CD4-positive, alpha-beta T cell treated with Interleukin-4 for 4 hours (primary cell): Measurements from ENCODE around the gene KLF18.
"Not testable (repeated sequence)": the region's sequence is repeated elsewhere in the genome, so short reads cannot be mapped to it uniquely, and the experiment has no call there.

Experiments
- DNase-seq: peaks from one replicate; pipeline ENCODE4 v3.0.0-alpha.2; 2020

KLF18 gene

DNA sequence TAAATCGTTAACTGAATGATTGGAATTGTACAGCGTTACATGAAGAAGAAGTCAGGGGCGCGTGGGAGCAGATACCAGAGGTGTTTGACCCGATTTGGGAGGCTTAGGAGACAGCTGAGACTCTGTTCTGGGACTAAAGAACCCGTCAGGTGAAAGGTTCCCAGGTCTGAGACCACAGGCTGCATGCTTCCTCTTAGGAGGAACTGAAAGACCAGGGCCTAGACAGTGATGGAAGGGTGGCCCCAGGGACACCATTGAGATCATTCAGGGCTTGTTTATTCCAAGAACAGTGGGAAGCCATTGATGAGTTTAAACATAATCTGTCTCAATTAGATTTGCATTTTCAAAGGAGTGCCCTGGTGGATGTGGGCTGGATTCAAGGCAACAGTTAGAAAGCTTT is 21.9 kb downstream of the KLF18 start:
- DNase-seq, result no peak

DNA sequence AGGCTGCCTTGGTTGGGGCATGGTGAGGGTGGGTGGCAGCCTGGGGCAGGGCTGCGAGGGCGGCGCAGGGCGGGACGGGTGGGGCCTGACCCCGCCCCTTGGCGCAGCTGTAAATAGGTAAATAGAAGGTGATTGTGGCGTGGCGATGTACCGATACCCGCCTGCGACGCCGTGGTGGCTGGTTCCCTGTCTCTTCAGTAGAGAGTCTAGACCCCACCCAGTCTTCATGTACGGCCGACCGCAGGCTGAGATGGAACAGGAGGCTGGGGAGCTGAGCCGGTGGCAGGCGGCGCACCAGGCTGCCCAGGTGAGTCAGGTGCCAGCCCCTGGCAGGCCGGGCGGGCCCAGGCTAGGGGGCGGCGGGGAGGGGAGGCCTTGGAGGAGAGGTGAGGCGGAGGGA is 22.7 kb downstream of the KLF18 start, which contains the start of gene KLF17:
KLF17 (plus strand) TSS at position 140 of the 400 bp plus-strand sequence; CDS start at position 227, 87 bp downstream.
- no peak for DNase-seq

DNA sequence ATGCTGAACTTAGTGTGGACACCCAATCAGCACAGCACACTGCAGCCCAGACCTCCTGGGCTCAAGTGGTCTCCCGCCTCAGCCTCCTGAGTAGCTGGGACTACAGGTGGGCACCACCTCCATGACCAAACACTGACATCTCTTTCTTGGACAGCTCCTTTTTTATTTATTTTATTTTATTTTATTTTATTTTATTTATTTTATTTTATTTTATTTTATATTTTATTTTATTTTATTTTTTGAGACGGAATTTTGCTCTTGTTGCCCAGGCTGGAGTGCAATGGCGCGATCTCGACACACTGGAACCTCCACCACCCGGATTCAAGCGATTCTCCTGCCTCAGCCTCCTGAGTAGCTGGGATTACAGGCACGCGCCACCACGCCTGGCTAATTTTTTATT is 24.2 kb downstream of the KLF18 start:
- not testable (repeated sequence) for DNase-seq

DNA sequence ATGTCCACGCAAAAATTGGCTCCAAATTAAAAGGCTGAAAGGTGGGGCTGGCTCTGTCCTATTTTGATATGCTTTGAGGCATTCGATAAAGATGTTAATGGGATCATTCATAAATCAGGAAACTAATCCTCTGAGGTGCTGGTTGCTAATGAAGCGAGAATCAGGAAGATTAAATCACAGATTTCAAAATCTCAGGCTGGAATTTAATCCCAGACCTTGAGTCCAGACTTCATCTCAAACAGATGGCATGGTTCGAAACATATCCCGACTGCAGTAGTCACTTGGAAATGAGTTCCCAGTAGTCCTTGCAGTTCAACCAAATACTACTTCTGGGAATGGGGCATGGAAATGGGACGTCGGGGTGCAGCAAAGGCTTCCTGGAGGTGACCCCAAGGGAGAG is 27.3 kb downstream of the KLF18 start:
- DNase-seq, result no peak

DNA sequence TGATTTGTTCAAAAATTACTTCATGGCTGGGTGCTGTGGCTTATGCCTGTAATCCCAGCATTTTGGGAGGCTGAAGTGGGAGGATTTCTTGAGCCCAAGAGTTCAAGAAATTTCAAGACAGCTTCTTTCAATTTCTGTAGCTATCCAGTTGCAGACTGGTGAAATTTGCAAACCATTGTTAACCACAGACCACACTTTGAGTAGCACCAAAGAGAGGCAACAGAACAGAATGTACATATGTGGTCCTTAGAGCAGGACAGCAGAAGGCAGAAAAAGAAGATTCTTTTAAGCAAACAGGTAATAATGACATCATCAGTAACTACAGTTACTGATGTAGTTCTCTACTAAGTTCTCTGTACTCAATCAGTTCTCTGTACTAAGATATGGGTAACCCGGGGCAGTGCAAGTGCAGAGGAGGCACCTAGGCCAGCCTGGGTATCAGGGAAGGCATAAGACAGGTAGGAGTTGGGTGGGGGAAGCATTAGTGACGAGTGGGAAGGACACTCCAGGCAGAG is 28.3 kb downstream of the KLF18 start:
- DNase-seq, result no peak

DNA sequence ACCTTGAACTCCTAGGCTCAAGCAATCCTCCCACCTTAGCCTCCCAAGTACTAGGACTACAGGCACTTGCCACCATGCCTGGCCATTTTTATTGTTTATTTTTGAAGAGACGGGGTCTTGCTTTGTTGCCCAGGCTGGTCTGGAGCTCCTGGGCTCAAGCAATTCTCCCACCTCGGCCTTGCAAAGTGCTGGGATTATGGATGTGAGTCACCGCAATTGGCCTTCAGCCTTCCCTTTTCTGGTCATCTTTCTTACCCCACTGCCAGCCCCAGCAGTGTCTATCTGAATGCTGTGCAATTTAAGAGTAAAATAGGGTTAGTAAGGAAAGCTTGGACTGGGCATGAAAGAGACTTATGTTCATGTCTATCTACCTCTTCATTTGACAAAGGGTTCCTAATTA is 28.9 kb downstream of the KLF18 start:
- no peak for DNase-seq

DNA sequence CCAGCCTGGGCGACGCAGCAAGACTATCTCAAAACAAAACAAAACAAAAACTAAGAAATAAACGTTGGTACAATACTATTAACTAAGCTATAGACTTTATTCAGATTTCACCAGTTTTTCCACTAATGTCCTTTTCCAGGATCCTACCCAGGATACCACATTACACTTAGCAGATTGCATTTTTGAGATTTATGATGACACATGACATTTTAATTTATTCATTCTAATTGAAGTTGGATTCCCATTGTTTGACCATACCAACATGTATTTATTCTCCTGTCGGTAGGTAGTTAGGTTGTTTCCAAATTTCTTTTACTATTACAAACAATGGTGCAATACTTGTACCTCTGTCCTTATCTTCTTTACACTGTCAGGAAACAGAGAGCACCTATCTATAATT is 29.6 kb downstream of the KLF18 start:
- no peak for DNase-seq

DNA sequence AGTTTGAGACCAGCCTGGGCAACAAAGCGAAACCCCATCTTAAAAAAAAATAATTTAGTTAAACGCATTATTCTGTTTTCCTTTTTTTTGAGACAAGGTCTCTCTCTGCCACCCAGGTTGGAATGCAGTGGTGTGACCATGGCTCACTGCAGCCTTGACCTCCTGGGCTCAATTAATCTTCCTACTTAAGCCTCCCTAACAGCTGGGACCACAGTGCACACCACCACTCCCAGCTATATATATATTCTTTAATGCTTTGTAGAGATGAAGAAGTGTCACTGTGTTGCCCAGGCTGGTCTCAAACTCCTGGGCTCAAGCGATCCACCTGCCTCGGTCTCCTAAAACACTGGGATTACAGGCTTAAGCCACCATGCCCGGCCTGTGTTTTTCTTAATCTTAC is 30.5 kb downstream of the KLF18 start:
- no peak for DNase-seq

DNA sequence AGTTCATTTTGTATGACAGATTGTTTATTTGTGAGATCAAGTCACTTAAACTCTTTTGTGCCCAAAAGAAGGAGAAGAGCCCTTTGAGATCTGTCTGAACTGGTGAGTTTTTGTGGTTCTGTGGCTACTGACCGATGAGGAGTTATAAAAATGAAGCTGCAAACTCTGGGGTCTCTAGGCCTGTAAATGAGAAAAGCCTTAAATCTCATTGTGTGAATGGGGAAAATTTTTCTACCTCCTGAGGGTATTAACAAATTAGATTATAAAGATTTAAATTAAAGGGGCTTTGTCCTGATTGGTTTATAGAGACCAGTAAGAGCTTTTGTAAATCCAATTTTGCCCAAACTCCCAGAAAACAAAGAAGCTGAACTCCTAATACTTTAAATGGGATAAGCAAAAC is 32.5 kb downstream of the KLF18 start:
- DNase-seq, result no peak

DNA sequence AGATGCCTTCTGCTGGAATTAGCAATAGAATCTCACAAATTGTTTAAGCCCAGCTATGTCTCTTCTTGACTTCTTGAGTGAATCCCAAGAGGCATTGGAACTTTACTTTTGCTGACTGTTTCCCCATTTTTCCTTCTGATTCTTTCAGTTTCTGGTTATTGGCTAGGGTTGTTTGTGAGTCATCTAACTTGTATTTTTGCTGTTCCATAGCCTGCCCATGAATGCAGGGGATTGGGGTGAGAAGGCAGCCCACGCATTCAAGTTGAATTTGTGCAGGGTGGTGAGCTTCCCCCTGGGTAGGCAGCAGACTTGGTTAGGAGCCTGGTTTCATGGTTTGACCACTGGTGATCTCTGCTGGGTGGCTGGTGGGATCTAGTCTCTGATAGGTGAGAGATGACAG is 33.2 kb downstream of the KLF18 start:
- no peak for DNase-seq

DNA sequence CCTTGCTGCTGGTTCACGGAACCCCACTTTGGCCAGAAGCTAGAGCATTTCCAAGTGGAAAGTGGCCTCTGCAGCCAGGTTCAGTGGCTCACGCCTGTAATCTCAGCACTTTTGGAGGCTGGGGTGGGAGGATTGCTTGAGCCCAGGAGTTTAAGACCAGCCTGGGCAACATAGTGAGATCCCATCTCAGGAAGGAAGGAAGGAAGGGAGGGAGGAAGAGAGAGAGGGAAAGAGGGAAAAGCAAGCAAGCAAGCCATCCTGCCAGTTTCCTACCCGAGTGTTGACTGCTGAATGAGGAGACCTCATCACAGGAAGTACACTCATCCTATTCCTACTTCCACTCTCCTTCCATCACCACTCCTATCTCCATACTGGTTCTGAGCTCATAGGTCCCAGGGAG is 35.6 kb downstream of the KLF18 start:
- no peak for DNase-seq

DNA sequence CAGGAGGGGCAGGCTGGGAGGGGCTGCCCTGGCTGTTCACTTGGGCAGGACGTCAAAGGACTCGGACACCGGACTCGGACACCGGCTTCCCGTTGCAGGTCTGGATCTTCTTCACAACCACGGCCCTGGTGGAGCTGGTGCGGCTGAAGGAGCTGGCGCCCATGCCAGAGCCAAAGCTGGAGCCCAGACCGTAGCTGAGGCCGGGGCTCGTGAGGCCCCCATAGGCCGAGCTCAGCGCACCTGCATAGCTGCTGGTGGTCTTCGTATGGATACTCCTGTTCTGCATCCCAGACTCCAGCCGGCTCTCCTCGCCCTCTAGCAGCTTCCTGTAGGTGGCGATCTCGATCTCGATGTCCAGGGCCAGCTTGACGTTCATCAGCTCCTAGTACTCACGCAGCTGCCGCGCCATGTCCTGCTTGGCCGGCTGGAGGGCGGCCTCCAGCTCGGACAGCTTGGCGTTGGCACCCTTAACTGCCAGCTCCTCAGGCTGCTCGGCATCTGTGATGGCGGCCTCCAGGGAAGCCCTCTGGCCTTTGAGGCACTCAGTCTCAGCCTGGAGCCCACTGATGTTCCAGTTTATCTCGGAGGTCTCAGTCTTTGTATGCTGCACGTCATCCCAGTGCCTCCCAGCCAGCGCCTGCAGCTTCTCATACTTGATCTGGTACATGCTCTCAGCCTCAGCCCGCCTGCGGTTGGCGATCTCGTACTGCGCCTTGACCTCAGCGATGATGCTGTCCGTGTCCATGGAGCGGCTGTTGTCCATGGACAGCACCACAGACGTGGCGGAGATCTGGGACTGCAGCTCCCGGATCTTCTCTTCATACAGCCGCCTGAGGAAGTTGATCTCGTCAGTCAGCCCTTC is 37.9 kb downstream of the KLF18 start:
- no peak for DNase-seq

DNA sequence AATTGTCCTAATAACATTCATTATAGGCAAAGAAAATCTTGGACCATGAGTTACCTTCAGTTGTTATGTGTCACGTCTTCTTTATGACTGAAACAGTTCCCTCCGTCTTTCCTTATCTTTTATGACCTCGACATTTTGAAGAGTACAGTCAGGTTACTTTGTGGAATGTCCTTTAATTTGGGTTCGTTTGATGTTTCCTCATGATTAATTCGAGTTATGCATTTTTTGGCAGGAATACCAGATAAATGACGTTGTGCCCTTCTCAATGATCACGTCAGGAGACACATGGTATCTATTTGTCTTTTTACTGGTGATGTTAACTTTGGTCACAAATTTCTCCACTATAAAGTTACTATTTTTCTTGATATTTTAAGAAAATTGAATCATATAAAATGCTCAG is 40.1 kb downstream of the KLF18 start:
- DNase-seq, result no peak

DNA sequence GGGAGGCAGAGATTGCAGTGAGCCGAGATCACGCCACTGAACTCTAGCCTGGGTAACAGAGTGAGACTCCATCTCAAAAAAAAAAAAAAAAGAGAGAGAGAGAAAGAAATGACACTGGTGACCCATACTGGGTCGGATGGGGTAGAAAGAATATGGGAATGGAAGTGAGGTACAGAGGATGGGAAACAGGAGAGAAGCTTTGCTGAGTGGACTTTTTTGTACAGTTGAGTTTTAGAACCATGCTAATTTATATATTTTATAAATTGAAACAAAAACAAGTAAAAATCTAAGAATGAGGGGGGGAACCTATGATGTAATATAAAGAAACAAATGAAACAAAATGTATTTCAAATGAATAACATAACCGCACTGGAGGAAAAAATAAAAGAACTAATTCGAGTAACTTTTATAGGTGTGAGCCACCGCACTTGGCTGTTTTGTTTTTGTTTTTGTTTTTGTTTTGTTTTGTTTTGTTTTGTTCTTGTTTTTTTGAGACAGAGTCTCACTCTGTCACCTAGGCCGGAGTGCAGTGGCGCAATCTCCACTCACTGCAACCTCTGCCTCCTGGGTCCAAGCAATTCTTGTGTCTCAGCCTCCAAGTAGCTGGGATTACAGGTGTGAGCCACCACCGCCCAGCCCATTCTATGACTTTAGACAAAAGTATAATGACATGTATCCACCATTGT is 41.1 kb downstream of the KLF18 start:
- no peak for DNase-seq

DNA sequence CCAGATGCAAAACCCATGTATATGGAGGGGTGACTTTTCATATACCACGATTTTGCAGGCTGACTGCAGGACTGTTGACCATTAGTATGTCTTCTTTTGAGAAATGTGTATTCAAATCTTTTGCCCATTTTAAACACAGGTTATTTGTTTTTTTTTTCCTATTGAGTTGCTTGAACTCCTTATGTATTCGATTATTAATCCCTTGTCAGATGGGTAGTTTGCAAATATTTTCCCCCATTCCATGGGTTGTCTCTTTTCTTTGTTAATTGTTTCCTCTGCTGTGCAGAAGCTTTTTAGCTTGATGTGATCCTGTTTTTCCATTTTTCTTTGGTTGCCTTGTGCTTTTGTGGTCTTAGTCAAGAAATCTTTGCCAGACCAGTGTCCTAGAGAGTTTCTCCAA is 47.4 kb downstream of the KLF18 start:
- DNase-seq, result no peak

DNA sequence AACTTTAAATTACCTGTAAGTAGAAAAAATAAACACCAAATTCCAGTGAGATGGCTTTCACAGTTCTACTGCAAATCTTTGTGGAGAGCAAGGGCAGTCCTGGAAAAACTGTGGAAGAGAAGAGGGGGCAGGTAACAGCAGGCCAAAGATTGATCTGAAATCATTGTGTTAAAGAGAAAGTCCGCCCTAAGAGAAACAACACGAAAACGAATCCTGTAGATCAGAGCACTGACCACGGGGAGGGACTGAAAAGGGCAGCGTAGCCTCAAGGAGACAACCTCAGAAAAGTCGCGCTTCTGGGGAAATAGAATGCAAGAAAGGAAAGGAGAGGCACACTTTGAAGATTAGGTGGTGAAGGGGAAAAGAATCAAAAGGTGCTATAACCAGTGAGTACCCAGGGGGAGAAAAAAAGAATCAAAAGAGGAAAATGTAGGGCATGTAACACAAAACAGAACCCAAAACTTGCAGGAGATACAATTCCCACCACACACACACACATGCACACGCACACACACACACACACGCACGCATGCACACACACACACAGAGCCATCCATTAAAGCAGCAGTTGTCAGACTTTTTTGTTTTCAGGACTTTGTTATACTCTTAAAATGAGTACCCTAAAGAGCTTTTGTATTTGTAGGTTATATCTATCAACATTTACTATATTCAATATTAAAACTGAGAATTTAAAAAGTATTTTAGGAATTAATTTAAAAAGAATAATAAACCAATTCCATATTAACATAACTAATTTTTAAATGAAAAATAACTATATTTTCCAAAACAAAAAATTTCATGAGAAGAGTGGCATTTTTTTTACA is 50.8 kb downstream of the KLF18 start:
- DNase-seq, result no peak

DNA sequence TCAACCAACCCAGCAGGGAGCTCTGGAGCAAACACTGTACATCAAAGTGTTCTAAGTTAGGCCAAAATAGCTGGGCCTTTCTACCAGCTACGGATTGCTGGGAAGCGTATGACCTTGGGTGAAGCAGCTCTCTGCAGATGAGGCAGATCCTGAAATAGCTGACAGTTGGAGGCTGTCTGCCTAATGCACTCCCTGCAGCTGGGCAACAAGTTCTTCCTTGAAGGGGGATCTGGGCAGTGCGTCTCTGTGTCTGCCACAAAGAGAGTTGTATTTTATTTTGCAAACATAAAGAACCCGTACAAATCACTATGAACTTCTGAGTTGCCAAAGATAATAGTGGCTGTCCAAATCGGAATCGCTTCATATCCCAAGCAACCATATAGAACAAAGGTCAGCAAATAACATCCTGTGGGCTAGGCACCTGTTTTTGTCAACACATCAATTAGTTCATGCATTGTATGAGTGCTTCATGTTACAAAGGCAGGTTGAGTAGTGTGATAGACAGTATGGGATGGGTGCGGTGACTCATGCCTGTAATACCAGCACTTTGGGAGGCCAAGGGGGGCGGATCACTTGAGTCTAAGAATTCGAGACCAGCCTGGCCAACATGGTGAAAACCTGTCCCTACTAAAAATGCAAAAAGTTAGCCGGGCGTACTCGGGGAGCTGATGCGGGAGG is 51.9 kb downstream of the KLF18 start:
- DNase-seq, result no peak
